Epithelial cell of prostate (primary cell): ENCODE measurements around the gene HAUS3.
A peak's percentile ranks its signal among the peaks of the same experiment; 100 is the strongest.

Experiments
- DNase-seq: peaks from one replicate; pipeline ENCODE4 v3.0.0-alpha.2; 2011; ENCODE audit warnings: low read depth, low spot score
- H3K27ac ChIP-seq: fragments of 450-650 bp; 2 replicates; pipeline ENCODE4 v1.5.1; 2017; ENCODE audit warnings: mild to moderate bottlenecking

Gene HAUS3

DNA sequence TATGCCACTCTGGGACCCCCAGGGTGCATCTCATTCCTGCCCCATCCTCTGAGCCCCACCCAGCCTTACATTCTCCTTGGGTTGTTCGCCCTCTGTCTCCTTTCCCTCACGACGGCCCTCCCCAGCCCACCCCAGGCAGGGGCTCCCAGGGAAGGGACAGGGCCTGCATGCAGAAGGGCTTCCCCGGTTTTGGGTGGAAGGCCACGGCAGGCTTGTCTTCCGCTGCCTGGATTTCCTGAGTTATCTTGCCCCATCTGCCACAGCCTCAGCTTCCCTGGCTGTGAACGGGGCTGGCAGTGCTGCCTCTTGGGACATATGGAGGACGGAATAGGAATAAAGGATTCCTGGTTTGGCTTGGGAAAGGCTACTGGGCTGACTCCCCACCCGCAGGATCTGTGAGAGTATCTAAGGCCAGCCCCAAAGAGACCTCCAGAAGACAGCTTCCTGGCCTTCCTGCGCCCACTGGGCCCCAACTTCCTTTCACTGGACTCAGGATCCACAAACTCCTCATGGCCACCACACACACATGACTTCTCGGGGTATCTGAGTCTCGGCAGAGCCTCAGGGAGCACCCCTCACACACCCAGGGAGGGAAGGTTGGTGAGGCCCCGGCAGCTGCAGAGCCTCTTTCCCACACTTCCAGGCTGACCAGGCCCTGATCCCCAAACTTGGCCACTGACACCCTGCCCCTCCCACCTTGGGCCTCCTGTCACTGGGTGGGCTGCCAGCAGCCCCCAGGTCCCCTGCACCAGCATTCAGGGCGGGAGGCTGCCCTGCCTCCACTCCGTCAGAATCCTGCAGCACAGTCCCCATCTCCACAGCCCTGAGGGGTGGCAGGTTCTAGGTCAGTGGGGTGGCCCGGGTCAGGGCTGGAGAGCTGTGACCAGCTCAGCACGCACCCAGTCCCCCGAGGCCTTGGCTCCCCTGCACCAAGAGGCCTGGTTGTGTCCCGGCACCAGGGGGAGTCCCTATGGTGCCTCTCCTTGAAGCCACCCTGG is 23.5 kb upstream of the HAUS3 start:
- H3K27ac ChIP-seq = no peak overlapping the region
- DNase-seq = no peak

DNA sequence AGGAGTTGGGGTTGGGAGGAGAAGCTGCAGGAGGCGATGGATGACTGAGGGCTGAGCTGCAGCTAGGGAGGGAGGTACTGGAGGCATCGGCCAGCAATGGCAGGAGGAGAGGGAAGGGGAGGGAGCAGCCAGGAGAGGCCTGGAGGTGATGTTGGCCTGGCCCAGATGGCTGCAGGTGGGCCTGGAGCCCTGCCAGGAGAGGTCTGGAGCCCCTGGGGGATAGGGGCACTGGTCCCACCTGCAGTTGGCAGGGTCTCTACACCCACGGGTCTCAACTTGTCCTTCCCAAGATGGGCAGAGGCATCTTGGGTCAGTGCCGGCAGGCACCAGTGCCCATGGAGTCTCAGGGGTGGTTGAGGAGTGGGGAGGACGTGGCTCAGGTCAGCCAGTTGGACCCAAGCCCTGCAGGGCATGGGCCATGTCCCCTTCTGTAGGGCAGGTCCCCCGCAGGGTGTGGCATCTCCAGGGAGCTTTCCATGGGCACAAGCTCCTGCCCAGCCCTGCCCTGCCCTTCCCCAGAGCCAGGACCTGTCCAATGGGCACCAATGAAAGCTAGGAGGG is 22.6 kb upstream of the HAUS3 start:
- H3K27ac ChIP-seq = no peak overlapping the region
- no peak for DNase-seq

DNA sequence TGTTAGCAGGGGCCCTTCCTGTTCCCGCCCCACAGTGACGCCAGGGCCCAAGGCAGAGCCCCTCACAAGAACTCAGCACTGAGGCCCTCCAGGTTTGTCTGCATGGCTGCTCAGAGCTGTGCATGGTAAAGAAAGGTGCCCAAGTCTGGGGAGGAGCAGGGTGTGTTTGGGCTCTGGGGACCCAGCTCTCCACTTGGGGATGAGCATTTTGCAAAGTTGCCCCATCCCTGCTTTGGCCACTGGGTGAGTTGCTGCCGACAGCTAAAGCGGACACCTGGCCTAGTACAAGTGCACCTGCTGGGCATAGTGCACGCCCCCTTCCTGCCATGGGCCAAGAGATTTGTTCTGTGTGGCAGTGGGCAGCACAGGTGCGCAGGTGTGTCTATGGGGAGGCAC is 22.0 kb upstream of the HAUS3 start:
- no peak overlapping the region for H3K27ac ChIP-seq
- DNase-seq = no peak

DNA sequence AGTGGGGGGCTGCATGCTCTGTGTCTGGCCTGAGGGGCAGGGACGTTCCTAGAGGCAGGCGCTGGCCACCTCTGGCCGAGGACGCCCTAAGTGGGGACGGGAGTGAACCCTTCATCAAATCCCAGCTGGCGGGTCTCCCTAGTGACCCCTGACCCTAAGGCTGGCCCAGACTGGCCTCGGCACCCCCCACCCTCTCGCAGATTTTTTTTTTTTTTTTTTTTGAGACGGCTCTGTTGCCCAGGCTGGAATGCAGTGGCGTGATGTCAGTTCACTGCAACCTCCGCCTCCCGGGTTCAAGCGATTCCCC is 21.0 kb upstream of the HAUS3 start:
- DNase-seq = no peak
- H3K27ac ChIP-seq = no peak overlapping the region

DNA sequence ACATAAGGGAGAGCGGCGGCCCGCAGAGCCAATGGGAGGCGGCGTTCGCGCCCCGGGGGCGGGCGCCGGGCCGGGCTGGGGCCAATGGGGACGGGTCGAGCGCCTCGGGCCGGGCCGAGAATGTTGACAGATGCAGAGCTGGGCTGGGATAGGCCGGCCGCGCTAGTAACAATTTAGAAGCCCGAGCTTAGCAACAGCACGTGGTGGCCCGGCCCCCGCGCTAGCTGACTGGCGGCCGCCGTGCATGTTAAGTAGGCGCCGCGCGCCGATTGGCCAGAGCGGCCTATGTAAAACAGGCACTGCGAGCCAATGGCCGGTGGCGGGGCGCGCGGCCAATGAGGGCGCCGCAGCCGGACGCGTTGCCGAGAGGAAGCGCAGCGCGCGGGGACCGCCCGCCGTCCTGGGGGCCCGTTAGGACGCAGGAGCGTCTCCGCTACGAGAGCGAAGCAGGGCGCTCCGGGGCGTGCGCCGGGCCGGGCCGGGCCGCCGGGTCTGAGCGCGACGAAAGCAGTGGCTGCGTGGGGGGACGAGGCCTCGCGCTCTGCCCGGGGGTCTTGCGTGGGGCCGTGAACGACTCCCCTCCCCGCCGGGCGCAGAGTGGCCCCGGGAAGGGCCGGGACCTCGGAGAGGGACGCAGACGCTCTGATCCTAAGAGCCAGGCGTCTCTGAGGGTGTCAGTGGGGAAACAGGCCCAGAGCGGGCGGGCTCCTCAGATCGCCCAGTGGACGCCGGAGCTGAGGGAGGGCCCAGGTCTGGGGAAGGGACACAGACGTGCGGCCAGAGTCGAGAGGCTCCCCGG is 20.4 kb upstream of the HAUS3 start:
- H3K27ac ChIP-seq = peak overlapping the region; percentile 49
- DNase-seq = peak; percentile 99

DNA sequence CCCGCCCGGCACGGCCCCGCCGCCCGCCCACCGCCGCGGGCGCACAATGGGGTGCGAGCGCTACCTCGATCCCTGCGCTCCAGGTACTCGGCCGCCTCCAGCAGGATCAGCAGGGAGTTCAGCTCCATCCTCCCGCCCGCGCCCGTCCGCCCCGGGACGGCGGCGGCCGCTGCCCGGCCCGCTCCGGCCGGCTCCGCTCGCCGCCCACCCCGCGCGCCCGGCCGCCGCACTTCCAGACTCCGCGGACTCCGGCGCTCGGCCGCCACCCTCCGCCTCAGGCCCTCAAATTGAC is 19.9 kb upstream of the HAUS3 start, which contains the start of gene MXD4:
TSS of gene MXD4 (minus strand) at position 257 of the 292 bp plus-strand sequence. CDS start at position 128, 129 bp downstream.
- H3K27ac ChIP-seq = peak within 1 kb of the TSS; percentile 49
- no peak for DNase-seq

DNA sequence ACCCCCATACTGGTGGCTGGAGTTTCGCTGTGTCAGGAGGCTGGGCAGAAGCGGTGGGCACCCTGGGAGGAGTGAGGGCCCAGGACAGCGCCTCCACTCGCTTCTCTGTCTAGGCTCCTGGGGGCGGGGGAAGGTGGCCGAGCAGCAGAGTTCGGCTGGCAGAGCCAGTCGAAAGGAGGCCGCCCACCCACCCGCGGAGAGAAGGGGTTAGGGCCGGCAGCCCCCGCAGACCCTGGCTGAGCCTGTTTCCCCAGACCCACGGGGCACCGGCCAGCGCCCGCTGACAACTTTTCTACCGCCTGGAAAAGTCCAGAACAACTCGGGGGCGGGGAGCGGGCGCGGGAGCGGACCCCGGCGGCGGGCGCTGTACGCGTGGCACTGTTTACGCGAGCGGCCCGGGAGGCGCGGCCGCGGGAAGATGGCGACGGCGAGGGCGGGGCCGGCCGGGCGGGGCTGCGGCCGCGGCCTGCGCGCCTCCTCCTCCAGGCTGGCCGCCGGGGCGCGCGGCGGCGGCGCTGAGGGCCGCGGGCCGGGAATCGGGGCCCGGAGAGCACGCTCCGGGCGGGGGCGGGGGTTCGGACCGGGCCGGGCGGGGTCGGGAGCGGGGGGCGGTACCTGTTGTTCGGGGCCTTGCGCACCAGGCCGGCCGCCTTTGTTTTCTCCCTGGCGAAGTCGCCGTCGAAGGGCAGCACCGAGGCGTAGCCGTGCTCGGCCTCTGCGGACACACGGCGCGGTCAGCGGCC is 19.4 kb upstream of the HAUS3 start:
- no peak for DNase-seq
- peak overlapping the region; percentile 49 for H3K27ac ChIP-seq

DNA sequence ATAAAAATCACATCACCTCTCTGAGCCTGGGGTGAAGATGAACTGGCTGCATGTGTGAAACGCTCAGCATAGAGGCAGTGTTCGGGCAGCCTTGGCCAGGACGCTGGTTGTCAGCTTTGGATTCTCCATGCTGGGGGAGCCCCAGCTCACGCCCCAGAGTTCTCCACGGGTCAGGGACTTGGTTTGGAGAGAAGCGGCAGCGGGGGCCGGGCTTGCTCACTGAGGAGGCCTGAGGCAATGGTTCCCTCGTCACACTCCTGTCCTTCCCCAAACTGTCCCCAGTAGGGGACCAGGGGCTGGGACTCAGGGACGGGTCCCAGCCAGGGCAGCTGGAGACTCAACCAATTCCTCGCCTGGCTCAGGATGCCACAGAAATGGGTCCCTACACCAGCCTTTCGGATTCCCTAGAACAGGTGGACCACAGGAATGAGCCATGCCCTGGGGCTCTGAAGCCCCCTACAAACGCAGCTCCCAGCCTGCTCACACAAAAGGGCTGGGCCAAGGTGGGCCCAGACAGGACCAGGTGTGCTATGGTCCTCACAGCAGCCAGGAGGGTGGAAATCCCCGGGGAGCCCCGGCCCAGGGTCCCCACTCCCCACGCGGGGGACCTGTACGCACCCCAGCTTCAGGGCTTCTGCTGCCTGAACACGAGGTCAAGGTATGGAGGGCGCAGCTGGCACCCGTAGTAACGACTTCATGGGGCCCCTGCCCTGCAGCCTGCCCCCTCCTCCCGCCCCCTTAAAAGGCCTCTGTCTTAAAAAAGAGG is 18.6 kb upstream of the HAUS3 start:
- DNase-seq = no peak
- H3K27ac ChIP-seq = no peak overlapping the region

DNA sequence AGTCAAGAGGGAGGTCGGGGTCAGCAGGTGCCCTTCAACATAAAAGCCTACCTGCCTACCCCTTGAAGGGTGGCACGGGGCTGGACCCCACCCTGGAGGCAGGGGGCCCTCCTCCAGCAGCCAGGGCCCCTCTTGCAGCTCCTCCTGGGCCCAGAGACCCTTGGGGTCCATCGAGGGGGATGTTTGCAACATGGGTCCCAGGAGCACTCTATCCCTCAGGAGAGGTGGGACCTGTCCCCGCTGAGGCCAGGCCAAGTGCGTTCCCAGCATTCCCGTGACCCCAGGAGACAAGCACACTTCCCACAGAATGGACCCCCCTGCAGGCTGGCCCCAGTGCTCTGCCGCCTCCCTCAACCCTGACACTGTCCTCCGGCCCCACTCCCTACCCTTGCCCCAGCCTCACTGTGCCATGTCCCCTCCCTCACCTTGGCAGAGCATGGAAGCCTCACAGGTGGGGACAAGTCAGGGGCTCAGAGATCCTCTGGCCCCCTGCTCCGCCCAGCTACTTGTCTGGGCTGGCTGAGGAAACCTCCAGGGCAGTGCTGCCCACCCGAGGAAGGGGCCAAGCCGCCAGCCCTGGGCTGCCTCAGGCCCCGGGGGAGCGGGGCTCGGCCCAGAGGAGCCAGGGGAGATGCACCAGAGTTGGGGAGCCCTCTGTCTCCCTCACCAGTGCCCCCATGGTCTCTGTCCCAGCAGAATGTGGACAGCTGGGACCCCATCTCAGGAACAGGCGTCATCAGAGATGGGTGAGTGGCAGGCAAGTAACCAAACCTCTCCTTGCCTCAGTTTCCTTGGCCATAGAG is 17.8 kb upstream of the HAUS3 start:
- H3K27ac ChIP-seq = no peak overlapping the region
- no peak for DNase-seq

DNA sequence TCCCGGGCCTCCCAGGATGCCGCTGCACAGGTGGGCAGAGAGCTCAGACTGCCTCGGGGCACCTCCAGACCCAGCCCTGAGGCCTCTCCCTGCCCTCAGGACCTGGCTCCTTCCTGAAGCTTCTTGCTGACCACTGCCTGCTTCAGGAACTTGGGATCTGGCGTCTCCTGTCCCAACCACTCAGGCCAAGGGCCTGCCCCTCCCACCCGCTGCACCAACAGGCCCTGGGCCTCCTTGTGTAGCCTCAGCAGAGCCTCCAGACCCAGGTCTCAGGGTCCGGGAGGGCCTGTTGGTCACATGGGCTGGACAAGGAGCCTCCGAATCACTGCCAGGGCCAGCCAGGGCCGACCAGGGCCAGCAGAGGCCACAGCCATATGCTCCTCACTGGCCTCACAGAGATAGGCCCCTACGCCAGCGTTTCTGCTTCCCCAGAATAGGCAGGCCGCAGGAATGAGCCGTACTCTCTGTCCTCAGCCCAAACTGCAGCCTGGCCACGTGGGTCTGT is 17.2 kb upstream of the HAUS3 start:
- DNase-seq = no peak
- H3K27ac ChIP-seq = no peak overlapping the region

DNA sequence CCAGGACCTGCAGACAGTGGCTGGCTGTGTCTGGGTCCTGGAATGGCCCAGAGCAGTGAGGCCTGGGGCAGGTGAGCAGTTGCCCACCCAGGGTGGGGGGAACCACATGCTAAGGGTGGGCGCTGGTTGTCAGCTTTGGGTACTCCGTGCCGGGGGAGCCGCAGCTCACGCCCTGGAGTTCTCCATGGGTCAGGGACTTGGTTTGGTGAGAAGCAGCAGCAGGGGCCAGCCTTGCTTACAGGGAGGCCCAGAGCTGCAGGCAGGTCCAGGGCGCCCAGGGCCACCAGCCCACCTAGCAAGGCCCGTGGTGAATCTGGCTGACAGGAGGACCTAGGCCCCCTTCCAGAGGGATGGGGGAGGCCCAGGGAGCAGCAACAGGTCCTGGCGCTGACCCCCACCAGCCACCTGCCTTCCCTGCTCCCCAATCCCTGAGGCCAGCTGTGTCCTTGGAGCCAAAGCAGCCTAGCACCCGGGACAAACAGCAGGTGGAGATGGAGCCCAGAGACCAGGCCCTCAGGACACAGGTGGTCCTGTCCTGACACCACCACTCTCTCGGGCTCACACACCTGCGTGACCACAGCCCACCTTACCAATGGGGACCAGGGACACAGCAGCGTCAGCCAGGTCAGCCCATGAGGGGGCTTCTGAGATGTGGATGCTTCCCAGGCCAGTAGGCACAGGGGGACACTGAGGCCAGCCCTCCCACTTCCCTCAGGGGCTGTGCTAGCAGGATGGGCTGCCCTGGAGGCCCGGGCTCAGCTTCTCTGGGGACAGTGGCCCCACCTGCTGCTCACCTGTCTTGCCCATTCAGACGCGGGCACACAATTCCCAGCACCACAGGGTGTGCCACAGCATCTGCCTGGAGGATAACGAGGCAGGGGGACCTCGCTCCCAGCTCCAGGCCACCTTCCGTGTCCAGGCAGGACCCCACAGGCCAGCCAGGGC is 16.4 kb upstream of the HAUS3 start:
- no peak overlapping the region for H3K27ac ChIP-seq
- DNase-seq = no peak

DNA sequence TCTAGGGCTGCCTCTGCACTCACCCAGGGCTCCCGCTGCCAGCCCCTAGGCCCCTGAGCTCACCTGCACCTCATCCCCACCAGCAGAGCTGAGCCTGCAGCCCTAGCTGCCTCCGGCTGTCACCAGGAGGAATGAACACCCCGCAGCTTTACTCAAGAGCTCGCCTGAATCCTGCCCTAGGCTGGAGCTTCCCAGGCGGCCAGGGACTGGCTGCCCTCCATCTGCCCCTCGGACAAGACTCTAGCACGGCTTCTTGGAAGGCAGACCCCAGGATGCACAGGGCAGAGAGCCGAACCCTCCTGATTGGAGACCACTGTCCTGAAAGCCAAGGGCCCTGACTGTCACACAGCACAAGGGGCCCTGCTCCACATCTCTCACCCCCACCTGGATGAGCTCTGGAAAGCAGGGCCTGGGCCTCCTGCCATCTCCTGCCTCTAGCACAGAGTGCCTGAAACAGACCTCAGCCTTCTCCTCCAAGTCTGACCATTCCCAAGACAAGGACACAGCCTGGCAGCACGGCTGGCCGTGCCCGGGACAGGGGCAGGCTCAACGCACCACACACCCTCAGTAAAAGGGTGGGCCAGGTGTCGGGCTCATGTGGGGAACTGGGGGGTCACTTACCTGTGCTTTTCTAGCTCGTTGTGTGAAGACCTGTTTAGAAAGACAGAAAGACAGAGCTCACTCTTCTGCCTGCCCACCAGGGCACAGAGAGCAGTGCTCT is 15.6 kb upstream of the HAUS3 start:
- DNase-seq = no peak
- H3K27ac ChIP-seq = no peak overlapping the region

DNA sequence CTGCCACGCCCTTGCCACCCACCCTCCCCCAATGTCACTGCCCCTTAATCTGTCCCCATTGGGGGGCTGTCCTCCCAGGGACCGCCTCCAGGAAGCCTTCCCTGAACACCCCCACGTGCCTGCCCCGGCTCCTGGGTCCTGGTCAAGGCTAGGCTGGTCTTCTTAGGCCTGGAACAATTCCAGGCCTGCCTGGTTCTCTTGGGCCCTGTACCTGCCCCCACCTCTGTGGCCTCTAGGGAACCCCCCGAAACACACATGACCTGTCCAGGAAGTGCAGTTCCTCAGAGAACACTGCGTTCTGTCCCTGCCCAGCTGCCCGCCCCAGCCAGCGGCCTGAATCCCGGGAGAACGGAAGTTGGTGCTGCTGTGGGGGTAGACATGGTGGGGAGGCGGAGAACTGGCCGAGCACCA is 14.9 kb upstream of the HAUS3 start:
- H3K27ac ChIP-seq = no peak overlapping the region
- DNase-seq = no peak

DNA sequence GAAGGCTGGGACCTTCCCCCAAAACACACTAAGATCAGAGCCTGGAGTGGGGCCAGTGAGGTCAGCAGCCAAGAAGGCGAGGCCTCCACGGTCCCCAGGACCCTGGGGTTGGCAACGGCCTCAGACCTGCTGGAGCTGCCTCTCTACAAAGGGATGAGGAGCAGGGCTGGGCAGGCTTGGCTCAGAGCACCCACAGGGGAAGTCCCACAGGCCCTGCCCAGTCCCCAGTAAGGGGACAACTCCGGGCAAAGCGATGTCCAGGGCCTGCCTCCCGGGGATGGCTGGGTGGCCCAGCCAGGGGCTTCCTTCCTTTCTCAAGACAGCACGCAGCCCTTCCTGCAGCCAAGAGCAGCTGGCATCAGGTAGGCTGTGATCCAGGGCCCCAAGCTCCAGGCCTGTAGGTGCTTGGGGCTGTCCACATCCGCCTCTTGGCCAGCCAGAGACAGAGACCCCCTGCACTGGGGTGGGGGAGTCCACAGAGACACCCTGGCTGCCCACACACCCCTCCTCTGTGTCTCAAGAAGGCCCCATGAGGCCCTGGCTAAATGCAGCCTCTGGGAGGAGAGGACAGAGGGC is 14.3 kb upstream of the HAUS3 start:
- H3K27ac ChIP-seq = no peak overlapping the region
- no peak for DNase-seq

DNA sequence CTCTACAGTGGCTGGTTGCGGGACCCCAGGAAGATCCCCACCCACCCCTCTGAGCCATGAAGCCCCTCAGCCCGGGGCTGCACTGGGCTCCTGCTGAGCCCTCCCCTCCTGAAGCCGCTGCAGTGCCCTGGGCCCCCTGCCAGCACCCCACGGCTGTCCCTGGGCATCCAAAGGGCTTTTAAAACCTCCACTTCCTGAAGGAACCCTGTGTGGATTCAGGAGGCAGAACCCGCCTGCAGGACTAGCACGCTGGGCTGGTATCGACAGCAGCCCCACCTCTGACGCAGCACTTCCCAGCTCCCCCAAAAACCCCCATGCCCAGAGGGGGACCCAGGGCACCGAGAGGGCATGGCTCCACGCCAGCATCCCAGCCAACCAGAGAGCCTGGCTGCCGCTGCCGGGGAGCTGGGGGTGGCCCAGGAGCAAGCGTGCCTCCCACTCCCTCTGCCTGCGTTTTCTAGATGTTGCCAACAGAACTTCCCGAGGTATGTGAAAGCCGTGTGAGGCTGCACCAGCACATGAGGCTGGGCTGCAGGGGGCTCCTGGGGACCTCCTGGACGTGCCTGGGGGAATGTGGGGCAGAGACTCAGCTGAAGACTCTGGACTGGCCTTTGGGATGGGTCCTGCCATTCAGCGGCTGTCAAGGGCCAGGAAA is 13.7 kb upstream of the HAUS3 start:
- no peak overlapping the region for H3K27ac ChIP-seq

More for the DNA sequence above, 13.7 kb upstream of the HAUS3 start:
- DNase-seq = no peak
